ENCODE measurements around the gene TCF7L2.

The TCF7L2 gene

GRCh38 chr10:112956631-112957350 is 6.7 kb downstream of the TCF7L2 start:
- peak overlapping the region; percentile 96; the same call in 1 of the 2 replicates for H3K4me2 ChIP-seq (ENCODE audit: low read length)
- H3F3A ChIP-seq (ENCODE audit: insufficient read depth, low read length): no peaks in the 10 kb centered on the region
- H2AFZ ChIP-seq (ENCODE audit: low read length): no peak overlapping the region
- peak overlapping the region; percentile 71 for H3K4me3 ChIP-seq (ENCODE audit: low read depth, low read length, poor library complexity, severe bottlenecking)
- peaks cover 31% of the 10 kb centered on the region; the same call in 1 of the 2 replicates for H3K36me3 ChIP-seq (ENCODE audit: insufficient read depth, low read length)
- TF ChIP-seq CTCF (IDR thresholded peaks at IDR 0.05; ENCODE audit: low read length): no peak
- H3K27ac ChIP-seq (ENCODE audit: low read depth, low read length, poor library complexity, severe bottlenecking): no peak overlapping the region
- no peaks in the 10 kb centered on the region for H4K20me1 ChIP-seq (ENCODE audit: insufficient read depth, low read length)
- peaks cover 100% of the 10 kb centered on the region for H3K4me1 ChIP-seq (ENCODE audit: insufficient read depth, low read length, severe bottlenecking)
- no peaks in the 10 kb centered on the region for H3K9me2 ChIP-seq (ENCODE audit: low read depth, low read length)
- no peaks in the 10 kb centered on the region for H3K27me3 ChIP-seq (ENCODE audit: insufficient read depth, low read length)
- H3K9ac ChIP-seq (ENCODE audit: low read length): no peak overlapping the region
- H3K9me3 ChIP-seq (ENCODE audit: low read length): no peaks in the 10 kb centered on the region
- peaks cover 88% of the 10 kb centered on the region for H3K79me2 ChIP-seq (ENCODE audit: insufficient read depth, low read length)

- H3K9me2 ChIP-seq (ENCODE audit: low read depth, low read length): no peaks in the 10 kb centered on the region
- peaks cover 30% of the 10 kb centered on the region; the same call in 1 of the 2 replicates for H3K36me3 ChIP-seq (ENCODE audit: insufficient read depth, low read length)
- no peaks in the 10 kb centered on the region for H4K20me1 ChIP-seq (ENCODE audit: insufficient read depth, low read length)
- no peak overlapping the region for H3K9ac ChIP-seq (ENCODE audit: low read length)
- no peak overlapping the region for H3K27ac ChIP-seq (ENCODE audit: low read depth, low read length, poor library complexity, severe bottlenecking)
- H2AFZ ChIP-seq (ENCODE audit: low read length): no peak overlapping the region
- no peaks in the 10 kb centered on the region for H3K9me3 ChIP-seq (ENCODE audit: low read length)
- H3K4me2 ChIP-seq (ENCODE audit: low read length): no peak overlapping the region; the same call in 1 of the 2 replicates
- H3K4me3 ChIP-seq (ENCODE audit: low read depth, low read length, poor library complexity, severe bottlenecking): no peak overlapping the region
- no peaks in the 10 kb centered on the region for H3F3A ChIP-seq (ENCODE audit: insufficient read depth, low read length)
- peaks cover 88% of the 10 kb centered on the region for H3K79me2 ChIP-seq (ENCODE audit: insufficient read depth, low read length)
- peaks cover 93% of the 10 kb centered on the region for H3K4me1 ChIP-seq (ENCODE audit: insufficient read depth, low read length, severe bottlenecking)
- no peaks in the 10 kb centered on the region for H3K27me3 ChIP-seq (ENCODE audit: insufficient read depth, low read length)
- no peak for TF ChIP-seq EZH2 (IDR thresholded peaks at IDR 0.05; ENCODE audit: borderline replicate concordance, low read length)
- TF ChIP-seq CTCF (IDR thresholded peaks at IDR 0.05; ENCODE audit: low read length): no peak
These were observed 7.6 kb downstream of the TCF7L2 start for GRCh38 chr10:112957640-112958092.

- H3K9me3 ChIP-seq (ENCODE audit: low read length): no peaks in the 10 kb centered on the region
- H3K79me2 ChIP-seq (ENCODE audit: insufficient read depth, low read length): peaks cover 86% of the 10 kb centered on the region
- peaks cover 25% of the 10 kb centered on the region; the same call in 1 of the 2 replicates for H3K36me3 ChIP-seq (ENCODE audit: insufficient read depth, low read length)
- no peaks in the 10 kb centered on the region for H3K27me3 ChIP-seq (ENCODE audit: insufficient read depth, low read length)
- no peaks in the 10 kb centered on the region for H3K9me2 ChIP-seq (ENCODE audit: low read depth, low read length)
- no peak overlapping the region for H3K4me3 ChIP-seq (ENCODE audit: low read depth, low read length, poor library complexity, severe bottlenecking)
- no peak overlapping the region for H3K9ac ChIP-seq (ENCODE audit: low read length)
- H3K4me2 ChIP-seq (ENCODE audit: low read length): no peak overlapping the region; the same call in 1 of the 2 replicates
- H2AFZ ChIP-seq (ENCODE audit: low read length): no peak overlapping the region
- no peaks in the 10 kb centered on the region for H4K20me1 ChIP-seq (ENCODE audit: insufficient read depth, low read length)
- TF ChIP-seq EZH2 (IDR thresholded peaks at IDR 0.05; ENCODE audit: borderline replicate concordance, low read length): no peak
- TF ChIP-seq CTCF (IDR thresholded peaks at IDR 0.05; ENCODE audit: low read length): no peak
- H3K4me1 ChIP-seq (ENCODE audit: insufficient read depth, low read length, severe bottlenecking): peaks cover 88% of the 10 kb centered on the region
- H3F3A ChIP-seq (ENCODE audit: insufficient read depth, low read length): no peaks in the 10 kb centered on the region
- H3K27ac ChIP-seq (ENCODE audit: low read depth, low read length, poor library complexity, severe bottlenecking): no peak overlapping the region
These were observed 8.4 kb downstream of the TCF7L2 start for GRCh38 chr10:112958275-112958995.
